Keratinocyte (primary cell): Measurements from ENCODE around the gene PAX2.

ENCODE experiments used
- CTCF ChIP-seq, 3 experiments: IDR thresholded peaks in 1 of 3; conservative IDR thresholded peaks in 1 of 3; optimal IDR thresholded peaks in 1 of 3; 2 replicates in 2 of 3; 3 replicates in 1 of 3; pipeline versions ENCODE3 to v1.5.1; 2011; ENCODE audit warnings: low read length in 3 of 3, mild to moderate bottlenecking in 3 of 3, moderate library complexity in 2 of 3, control low read depth in 1 of 3, inconsistent platforms in 1 of 3; ENCODE audit not compliant: insufficient read depth in 2 of 3; ENCODE audit errors: extremely low read depth in 1 of 3
- EZH2 ChIP-seq: IDR thresholded peaks from one replicate; pipeline ENCODE4 v1.6.1; 2012; ENCODE audit warnings: inconsistent platforms, mild to moderate bottlenecking, low read length, moderate library complexity

DNA sequence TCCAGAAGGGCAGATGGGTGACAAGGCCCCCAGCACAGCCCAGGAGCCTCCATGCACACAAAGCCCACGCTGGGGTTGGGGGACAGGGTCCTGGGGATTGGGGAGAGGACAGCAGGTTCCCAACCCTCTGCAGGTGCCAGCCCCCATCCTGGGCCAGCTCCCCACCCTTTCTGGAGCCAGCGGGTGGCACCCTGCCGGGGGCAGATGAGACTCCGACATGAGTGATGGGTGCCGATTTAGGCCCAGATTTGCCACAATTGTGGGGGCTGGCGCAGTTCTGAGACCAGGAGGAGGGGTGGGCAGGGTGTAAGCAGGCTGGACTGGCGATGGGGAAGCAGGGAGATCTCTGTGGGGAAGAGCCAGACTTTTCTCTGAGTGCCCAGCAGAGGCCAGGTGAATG, 118.1 kb downstream of the PAX2 start:
- no peak for TF ChIP-seq CTCF (optimal IDR thresholded peaks at IDR 0.05 in 1 of 3, IDR thresholded peaks at IDR 0.05 in 1 of 3, conservative IDR thresholded peaks at IDR 0.05 in 1 of 3; ENCODE audit: extremely low read depth in 1 of 3, insufficient read depth in 2 of 3, low read length in 3 of 3)
- TF ChIP-seq EZH2: no peak
